Activated CD8-positive, alpha-beta memory T cell treated with anti-CD3 and anti-CD28 coated beads, Interleukin-2, amount 50 U/mL, for 1 hour (primary cell): Measurements from ENCODE around the gene CCT7.
"Not testable (repeated sequence)": the region's sequence is repeated elsewhere in the genome, so short reads cannot be mapped to it uniquely, and the experiment has no call there.

Experiments used
- DNase-seq: peaks from one replicate; pipeline ENCODE4 v3.0.0-alpha.2; 2020; ENCODE audit errors: extremely low read depth

Gene CCT7

GRCh38 chr2:73254343-73255006 lies 20.4 kb downstream of the CCT7 start:
- DNase-seq, result no peak

GRCh38 chr2:73255007-73255644 lies 21.0 kb downstream of the CCT7 start:
- DNase-seq, result no peak

GRCh38 chr2:73255907-73256617 lies 22.0 kb downstream of the CCT7 start:
- no peak for DNase-seq

GRCh38 chr2:73256618-73256922 lies 22.5 kb downstream of the CCT7 start:
- DNase-seq, result no peak

- DNase-seq, result no peak
These were observed 22.9 kb downstream of the CCT7 start for GRCh38 chr2:73257021-73257420.

- no peak for DNase-seq
These were observed 23.5 kb downstream of the CCT7 start for GRCh38 chr2:73257425-73258125.

GRCh38 chr2:73258186-73258912 lies 24.2 kb downstream of the CCT7 start:
- DNase-seq, result no peak

GRCh38 chr2:73258913-73259215 lies 24.8 kb downstream of the CCT7 start:
- no peak for DNase-seq

GRCh38 chr2:73259276-73259675 lies 25.2 kb downstream of the CCT7 start:
- DNase-seq, result no peak

GRCh38 chr2:73259704-73260337 lies 25.7 kb downstream of the CCT7 start:
- DNase-seq, result no peak

GRCh38 chr2:73260338-73260984 lies 26.4 kb downstream of the CCT7 start:
- DNase-seq, result no peak

GRCh38 chr2:73262108-73262651 lies 28.1 kb downstream of the CCT7 start:
- DNase-seq, result no peak

- DNase-seq, result not testable (repeated sequence)
These were observed 28.8 kb downstream of the CCT7 start for GRCh38 chr2:73262691-73263429.

GRCh38 chr2:73263540-73264331 lies 29.6 kb downstream of the CCT7 start:
- DNase-seq, result no peak

- no peak for DNase-seq
These were observed 30.2 kb downstream of the CCT7 start for GRCh38 chr2:73264332-73264606.

GRCh38 chr2:73264783-73265182 lies 30.7 kb downstream of the CCT7 start:
- DNase-seq, result no peak

GRCh38 chr2:73265298-73266060 lies 31.4 kb downstream of the CCT7 start:
- DNase-seq, result no peak

- DNase-seq, result no peak
These were observed 32.2 kb downstream of the CCT7 start for GRCh38 chr2:73266061-73266901.
